Measurements from ENCODE around the gene IPPK.
"Not testable (repeated sequence)": the region's sequence is repeated elsewhere in the genome, so short reads cannot be mapped to it uniquely, and the experiment has no call there.

Gene IPPK

DNA sequence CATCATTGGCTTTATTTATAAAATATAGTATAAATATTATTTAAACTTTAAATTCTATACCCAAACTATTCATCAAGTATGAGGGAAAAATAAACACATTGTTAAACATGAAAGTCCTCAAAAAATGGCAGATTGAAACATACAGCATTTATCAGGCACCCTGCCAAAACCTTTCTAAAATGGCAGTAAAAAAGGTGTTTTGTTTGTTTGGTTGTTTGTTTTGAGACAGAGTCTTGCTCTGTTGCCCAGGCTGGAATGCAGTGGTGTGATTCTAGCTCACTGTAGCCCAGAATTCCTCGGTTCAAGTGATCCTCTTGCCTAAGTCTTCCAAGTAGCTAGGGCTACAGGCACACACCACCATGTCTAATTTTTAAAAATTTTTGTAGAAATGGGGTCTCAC, 74.0 kb downstream of the IPPK start:
- no peak for DNase-seq (ENCODE audit: low read depth in 3 of 3)

DNA sequence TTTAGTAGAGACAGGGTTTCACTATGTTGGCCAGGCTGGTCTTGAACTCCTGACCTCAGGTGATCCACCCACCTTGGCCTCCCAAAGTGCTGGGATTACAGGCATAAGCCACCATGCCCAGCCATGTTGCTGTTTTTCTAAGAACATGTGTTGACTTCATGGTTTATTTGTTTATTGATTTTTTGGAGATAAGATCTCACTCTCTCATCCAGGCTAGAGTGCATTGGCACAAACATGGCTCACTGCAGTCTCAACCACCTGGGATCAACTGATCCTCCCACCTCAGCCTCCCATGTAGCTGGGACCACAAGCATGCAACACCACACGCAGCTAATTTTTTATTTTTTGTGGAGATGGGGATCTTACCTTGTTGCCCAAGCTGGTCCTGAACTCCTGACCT, 74.9 kb downstream of the IPPK start:
- DNase-seq (ENCODE audit: low read depth in 3 of 3), result not testable (repeated sequence)

DNA sequence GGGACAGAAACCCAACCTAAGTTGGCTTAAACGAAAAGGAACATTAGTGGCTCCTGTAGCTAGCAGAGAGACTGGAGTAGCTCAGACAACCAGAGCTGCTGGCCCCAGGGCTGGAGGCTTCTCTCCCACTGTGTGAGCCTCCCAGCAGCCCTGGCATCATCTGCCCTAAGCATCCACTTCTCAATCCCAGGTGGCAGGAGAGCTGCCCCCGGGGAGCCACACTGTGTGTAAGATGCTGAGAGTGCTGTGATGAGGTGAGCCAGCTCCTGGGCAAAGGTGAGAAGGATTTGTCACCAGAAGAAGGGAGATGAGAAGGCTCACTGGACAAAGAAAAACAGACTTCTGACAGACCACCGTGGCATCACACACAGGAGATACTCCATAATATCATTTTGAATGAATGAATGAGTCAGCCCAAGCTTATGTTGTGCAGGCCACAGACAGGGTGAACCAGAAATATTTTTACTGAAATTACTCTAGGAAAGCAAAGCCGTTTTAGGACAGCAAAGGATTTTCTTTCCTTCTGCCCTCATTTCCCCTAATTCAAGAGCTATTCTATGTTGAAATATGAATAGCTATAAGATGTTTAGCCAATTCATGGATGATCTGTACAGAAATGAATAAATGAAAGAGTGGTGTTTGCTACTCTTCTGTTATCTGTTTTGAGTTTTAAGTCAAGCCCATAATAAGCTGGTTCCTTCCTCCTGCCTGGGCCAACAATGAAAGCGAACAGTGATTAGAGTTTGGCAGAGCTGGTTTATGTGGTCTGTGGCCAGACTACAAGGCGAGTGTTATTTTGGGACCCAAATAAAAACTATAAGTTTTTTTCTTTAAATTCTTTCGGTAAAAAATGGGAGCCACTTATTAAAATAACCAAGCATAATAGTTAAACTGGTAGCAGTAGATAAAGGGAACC, 76.7 kb downstream of the IPPK start:
- DNase-seq (ENCODE audit: low read depth in 3 of 3), result no peak

DNA sequence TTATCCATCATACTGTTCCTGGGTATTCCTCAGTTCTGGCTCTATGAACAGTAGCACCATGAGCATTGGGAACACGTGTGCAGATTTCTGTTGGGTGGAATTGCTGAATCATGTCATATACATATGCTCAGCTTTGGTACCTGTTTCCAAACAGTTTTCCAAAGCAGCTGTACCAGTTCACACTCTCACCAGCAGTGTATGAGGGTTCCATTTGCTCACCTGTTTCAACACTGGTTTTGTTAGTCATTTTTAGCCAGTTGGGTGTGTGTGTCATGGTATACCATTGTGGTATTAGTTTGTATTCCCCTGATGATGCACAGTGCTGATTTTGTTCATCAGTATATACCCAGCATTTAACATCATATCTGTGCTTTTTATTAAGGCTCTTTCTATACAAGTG, 77.4 kb downstream of the IPPK start:
- no peak for DNase-seq (ENCODE audit: low read depth in 3 of 3)

DNA sequence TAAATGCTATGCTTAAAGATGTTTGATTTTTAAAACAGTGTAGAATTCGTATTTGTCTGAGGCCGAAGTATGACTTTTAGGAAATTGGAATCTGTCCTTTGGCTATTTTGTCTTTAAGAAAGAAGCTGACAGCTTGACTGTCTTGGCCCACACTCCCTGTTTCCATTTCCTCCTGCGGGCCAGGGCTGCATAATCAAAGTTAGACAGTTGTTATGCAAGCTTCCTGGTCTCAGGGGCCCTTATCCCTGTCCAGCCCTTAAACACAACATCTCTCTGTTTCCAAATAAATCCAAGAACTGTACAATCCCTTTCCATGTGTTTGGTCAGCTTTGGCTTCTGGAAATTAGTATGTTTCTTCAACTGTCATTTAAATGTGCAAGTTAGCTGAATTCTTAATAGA, 79.6 kb downstream of the IPPK start:
- no peak for DNase-seq (ENCODE audit: low read depth in 3 of 3)

DNA sequence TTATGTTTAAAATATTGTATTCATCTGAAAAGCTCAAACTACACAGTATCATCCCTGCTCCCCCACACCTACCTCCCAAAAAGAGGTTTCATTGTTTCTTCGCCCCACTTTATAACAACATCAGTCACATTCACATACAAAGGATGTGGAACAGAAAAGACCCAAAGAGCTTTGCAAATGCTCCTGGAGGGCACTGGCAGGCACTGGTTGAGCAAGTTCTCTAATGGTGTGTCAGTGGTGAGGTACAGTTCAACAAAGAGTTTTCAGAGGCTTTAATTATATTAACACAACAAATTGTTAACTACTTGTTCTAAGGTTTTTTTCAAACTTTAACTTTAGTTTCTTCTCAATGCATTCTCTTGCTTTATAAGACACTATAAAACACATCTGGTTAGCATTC, 80.0 kb downstream of the IPPK start:
- no peak for DNase-seq (ENCODE audit: low read depth in 3 of 3)

DNA sequence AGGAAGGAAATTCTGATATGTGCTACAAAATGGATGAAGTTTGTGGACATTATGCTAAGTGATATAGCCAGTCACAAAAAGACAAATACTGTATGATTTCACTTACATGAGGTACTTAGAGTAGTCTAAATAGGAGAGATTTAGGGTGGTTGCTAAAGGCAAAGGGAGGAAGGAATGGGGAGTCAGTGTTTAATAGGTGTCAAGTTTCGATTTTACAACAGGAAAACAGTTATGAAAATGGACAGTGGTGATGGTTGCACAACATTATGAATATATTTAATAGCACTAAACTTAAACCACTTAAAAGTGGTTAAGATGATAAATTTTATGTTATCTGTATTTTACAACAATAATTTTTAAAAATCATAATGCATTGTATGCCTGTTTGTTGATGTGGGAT, 93.8 kb downstream of the IPPK start:
- no peak for DNase-seq (ENCODE audit: low read depth in 3 of 3)

DNA sequence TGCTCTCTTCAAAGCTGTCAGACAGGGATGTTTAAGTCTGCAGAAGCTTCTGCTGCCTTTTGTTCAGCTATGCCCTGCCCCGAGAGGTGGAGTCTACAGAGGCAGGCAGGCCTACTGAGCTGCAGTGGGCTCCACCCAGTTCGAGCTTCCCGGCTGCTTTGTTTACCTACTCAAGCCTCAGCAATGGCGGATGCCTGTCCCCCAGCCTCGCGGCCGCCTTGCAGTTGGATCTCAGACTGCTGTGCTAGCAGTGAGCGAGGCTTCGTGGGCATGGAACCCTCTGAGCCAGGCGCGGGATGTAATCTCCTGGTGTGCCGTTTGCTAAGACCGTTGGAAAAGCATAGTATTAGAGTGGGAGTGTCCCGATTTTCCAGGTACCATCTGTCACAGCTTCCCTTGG, 96.3 kb downstream of the IPPK start:
- DNase-seq (ENCODE audit: low read depth in 3 of 3), result not testable (repeated sequence)

DNA sequence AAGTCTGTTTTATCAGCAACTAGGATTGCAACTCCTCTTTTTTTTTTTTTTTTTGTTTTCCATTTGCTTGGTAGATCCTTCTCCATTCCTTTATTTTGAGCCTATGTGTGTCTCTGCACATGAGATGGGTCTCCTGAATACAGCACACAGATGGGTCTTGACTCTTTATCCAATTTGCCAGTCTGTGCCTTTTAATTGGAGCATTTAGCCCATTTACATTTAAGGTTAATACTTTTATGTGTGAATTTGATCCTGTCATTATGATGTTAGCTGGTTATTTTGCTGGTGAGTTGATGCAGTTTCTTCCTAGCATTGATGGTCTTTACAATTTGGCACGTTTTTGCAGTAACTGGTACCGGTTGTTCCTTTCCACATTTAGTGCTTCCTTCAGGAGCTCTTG, 98.1 kb downstream of the IPPK start:
- DNase-seq (ENCODE audit: low read depth in 3 of 3), result not testable (repeated sequence)

DNA sequence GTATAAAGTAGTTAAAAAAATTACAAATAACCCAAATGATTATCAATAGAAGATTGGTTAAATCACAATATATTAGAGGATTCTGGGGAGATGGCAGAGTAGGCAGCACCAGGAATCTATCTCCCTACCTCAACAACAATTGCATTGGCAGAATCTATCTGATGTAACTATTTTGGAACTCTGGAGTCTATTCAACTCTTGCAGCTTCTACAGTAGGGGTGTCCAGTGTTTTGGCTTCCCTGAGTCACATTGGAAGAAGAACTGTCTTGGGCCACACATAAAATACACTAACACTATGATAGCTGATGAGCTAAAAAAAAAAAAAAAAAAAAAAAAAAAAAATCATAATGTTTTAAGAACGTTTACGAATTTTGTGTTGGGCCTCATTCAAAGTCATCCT, 104.9 kb downstream of the IPPK start:
- no peak for DNase-seq (ENCODE audit: low read depth in 3 of 3)

DNA sequence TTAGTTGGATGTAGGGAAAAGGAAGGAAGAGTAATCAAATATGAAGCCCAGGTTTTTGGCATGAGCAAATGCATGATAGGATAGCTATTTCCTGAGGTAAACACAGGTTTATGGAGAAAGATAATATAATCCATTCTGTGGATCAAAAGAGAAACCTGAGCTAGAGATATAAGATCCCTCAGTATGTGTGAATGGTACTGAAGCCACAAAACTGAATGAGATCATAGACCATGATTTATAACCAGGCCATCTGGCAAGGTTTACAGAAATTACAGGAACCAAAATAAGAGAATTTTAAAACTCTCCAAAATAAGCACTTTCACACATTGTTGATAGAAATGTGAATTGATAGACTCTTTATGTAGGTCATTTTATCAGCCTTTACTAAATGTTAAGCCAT, 105.4 kb downstream of the IPPK start:
- no peak for DNase-seq (ENCODE audit: low read depth in 3 of 3)
